HepG2 (cell line): Measurements from ENCODE around the gene TM4SF1. TPM values are rescaled to one million over a fixed set of nuclear protein-coding genes. Genes with fewer than 3 reads are reported as not detected.

Source experiments
- ARID3A ChIP-seq: IDR thresholded peaks from 2 replicates; pipeline ENCODE4 v1.6.1; 2012; ENCODE audit warnings: low read depth, low read length, improper control_type of control experiment
- ARNTL ChIP-seq: sonication (generic); formaldehyde crosslinking; IDR thresholded peaks from 2 replicates; pipeline ENCODE4 v1.4.0; 2020; ENCODE audit warnings: mild to moderate bottlenecking, missing genetic modification reagents
- CBX5 ChIP-seq: sonication (generic); formaldehyde crosslinking; IDR thresholded peaks from 2 replicates; pipeline ENCODE4 v1.4.0; 2020; ENCODE audit warnings: missing genetic modification reagents, borderline replicate concordance
- DR1 ChIP-seq: sonication (generic); formaldehyde crosslinking; IDR thresholded peaks from 2 replicates; pipeline ENCODE4 v1.8.0; 2021; ENCODE audit warnings: mild to moderate bottlenecking, missing genetic modification reagents, inconsistent platforms
- FUBP1 ChIP-seq: sonication (generic); formaldehyde crosslinking; IDR thresholded peaks from 2 replicates; pipeline ENCODE4 v1.5.1; 2020; ENCODE audit warnings: missing genetic modification reagents, mild to moderate bottlenecking, borderline replicate concordance
- HNF4A ChIP-seq: sonication (generic); formaldehyde crosslinking; IDR thresholded peaks from 2 replicates; pipeline ENCODE4 v1.4.0; 2020; ENCODE audit warnings: missing genetic modification reagents
- JUNB ChIP-seq: sonication (generic); formaldehyde crosslinking; IDR thresholded peaks from 2 replicates; pipeline ENCODE4 v1.8.0; 2022; ENCODE audit warnings: missing genetic modification reagents, mild to moderate bottlenecking, borderline replicate concordance
- KAT8 ChIP-seq: IDR thresholded peaks from 2 replicates; pipeline ENCODE4 v1.6.1; 2016; ENCODE audit warnings: missing genetic modification reagents, missing compliant biosample characterization
- MXD1 ChIP-seq: sonication (generic); formaldehyde crosslinking; IDR thresholded peaks from 2 replicates; pipeline ENCODE4 v1.4.0; 2020; ENCODE audit warnings: mild to moderate bottlenecking, missing genetic modification reagents
- SNAPC5 ChIP-seq: sonication (generic); formaldehyde crosslinking; IDR thresholded peaks from 2 replicates; pipeline ENCODE4 v1.8.1; 2023; ENCODE audit warnings: mild to moderate bottlenecking, missing genetic modification reagents, borderline replicate concordance
- SP2 ChIP-seq: sonication (generic); formaldehyde crosslinking; IDR thresholded peaks from 2 replicates; pipeline ENCODE4 v1.5.1; 2020; ENCODE audit warnings: mild to moderate bottlenecking, missing genetic modification reagents
- THRA ChIP-seq: sonication (generic); formaldehyde crosslinking; IDR thresholded peaks from 2 replicates; pipeline ENCODE4 v1.4.0; 2020; ENCODE audit warnings: missing genetic modification reagents, borderline replicate concordance
- ZNF260 ChIP-seq: sonication (generic); formaldehyde crosslinking; IDR thresholded peaks from 2 replicates; pipeline ENCODE4 v1.4.0; 2020; ENCODE audit warnings: missing genetic modification reagents, low read depth, mild to moderate bottlenecking, borderline replicate concordance
- ZNF280B ChIP-seq: sonication (generic); formaldehyde crosslinking; IDR thresholded peaks from 2 replicates; pipeline ENCODE4 v1.5.0; 2020; ENCODE audit warnings: missing genetic modification reagents, mild to moderate bottlenecking, borderline replicate concordance
- ZNF350 ChIP-seq: sonication (generic); formaldehyde crosslinking; IDR thresholded peaks from 2 replicates; pipeline ENCODE4 v1.4.0; 2020; ENCODE audit warnings: mild to moderate bottlenecking, low read depth, missing genetic modification reagents, borderline replicate concordance
- ZNF777 ChIP-seq: sonication (generic); formaldehyde crosslinking; IDR thresholded peaks from 2 replicates; pipeline ENCODE4 v1.4.0; 2020; ENCODE audit warnings: missing genetic modification reagents
- ZNF816 ChIP-seq: sonication (generic); formaldehyde crosslinking; IDR thresholded peaks from 2 replicates; pipeline ENCODE4 v1.8.0; 2022; ENCODE audit warnings: missing genetic modification reagents, mild to moderate bottlenecking, borderline replicate concordance
- polyA plus RNA-seq, 8 experiments: library from polyadenylated mRNA; depleted of rRNA in 3 of 8; stranded (reverse) in 7 of 8; unstranded in 1 of 8; fragments of >200 nt; fragmentation: Illumina TruSeq in 4 of 8; extraction: Trizol in 4 of 8; gene quantifications; 2 replicates each; pipeline versions ENCODE4 v1.2.1 to v1.2.3, GENCODE V29; 2011 to 2016; ENCODE audit warnings: low read depth in 4 of 8, missing spikeins in 1 of 8, mixed read lengths in 1 of 8; ENCODE audit not compliant: insufficient read depth in 1 of 8
- total RNA-seq, 5 experiments: library from RNA; depleted of rRNA; stranded (reverse); fragments of >200 nt; fragmentation: Illumina TruSeq; extraction: Trizol; gene quantifications; 2 replicates each; pipeline ENCODE4 v1.2.3, GENCODE V29; 2016; ENCODE audit warnings: low read depth in 1 of 5

The TM4SF1 gene
- total and polyA plus RNA-seq, 2 of the 13 experiments (the other 11 are each of a cell fraction or from before 2014, with no cell fraction given): 431 to 1,359 TPM

GRCh38 chr3:149393345-149394160 is 16.1 kb upstream of the TM4SF1 start (continued):
- no peak for TF ChIP-seq CBX5
- TF ChIP-seq ZNF777: no peak
- TF ChIP-seq JUNB (CRISPR knock-in tag): no peak
- no peak for TF ChIP-seq FUBP1 (CRISPR knock-in tag)
- no peak for TF ChIP-seq ARNTL
- no peak for TF ChIP-seq ZNF816 (CRISPR knock-in tag)
- TF ChIP-seq DR1 (CRISPR knock-in tag): no peak
- TF ChIP-seq MXD1 (CRISPR knock-in tag): no peak
- 0 out of 2 replicates have a peak, but pooled peaks have one; percentile 5 for TF ChIP-seq HNF4A (CRISPR knock-in tag)
- no peak for TF ChIP-seq ZNF260 (CRISPR knock-in tag)
- no peak for TF ChIP-seq SP2
- TF ChIP-seq SNAPC5 (CRISPR knock-in tag): no peak
- peak; percentile 59; the same call in 1 of the 2 replicates for TF ChIP-seq ARID3A
- no peak for TF ChIP-seq ZNF350 (CRISPR knock-in tag)
- TF ChIP-seq ZNF280B (CRISPR knock-in tag): no peak
- peak; percentile 34; the same call in 1 of the 2 replicates for TF ChIP-seq THRA (CRISPR knock-in tag)
- TF ChIP-seq KAT8 (CRISPR knock-in tag): peak; percentile 57; the same call in 1 of the 2 replicates
